Ovary (tissue), 9 donors: ENCODE data around the gene TMCC2. TPM values are rescaled to one million over a fixed set of nuclear protein-coding genes. Genes with fewer than 3 reads are reported as not detected.
A peak's percentile ranks its signal among the peaks of the same experiment; 100 is the strongest.

ENCODE experiments used
- DNase-seq, 5 donors: peaks; one replicate each; pipeline ENCODE4 v3.0.0-alpha.2; 2019 to 2020
- H3K27ac ChIP-seq, 2 donors: fragments of 200-600 bp; one replicate each; pipeline versions ENCODE4 v1.5.1 to v1.8.0; 2019 to 2022
- H3K27me3 ChIP-seq: fragments of 200-600 bp; one replicate; pipeline ENCODE4 v1.8.0; 2022
- H3K36me3 ChIP-seq: fragments of 200-600 bp; sonication (generic); one replicate; pipeline ENCODE4 v1.5.1; 2019
- H3K4me1 ChIP-seq: one replicate; pipeline ENCODE4 v1.8.1; 2013; ENCODE audit warnings: mild to moderate bottlenecking, moderate library complexity; ENCODE audit not compliant: insufficient read depth
- H3K4me3 ChIP-seq: fragments of 200-600 bp; sonication (generic); one replicate; pipeline ENCODE4 v1.5.1; 2017
- H3K9me3 ChIP-seq, 2 donors: fragments of 200-600 bp in 1 of 2; sonication (generic) in 1 of 2; one replicate each; pipeline versions ENCODE4 v1.5.1 to v1.8.1; 2013 to 2019; ENCODE audit warnings: mild to moderate bottlenecking in 1 of 2, moderate library complexity in 1 of 2
- EP300 ChIP-seq: sonication (generic); formaldehyde crosslinking; IDR thresholded peaks from one replicate; pipeline ENCODE4 v1.6.1; 2017; ENCODE audit warnings: antibody characterized with exemption
- POLR2A ChIP-seq: fragments of 450-650 bp; IDR thresholded peaks from one replicate; pipeline ENCODE4 v1.6.1; 2017; ENCODE audit warnings: antibody characterized with exemption, mild to moderate bottlenecking, moderate library complexity
- WGBS, 3 donors: extraction: QIAGEN DNeasy Blood & Tissue Kit in 1 of 3; methylation state at CpG; one replicate each; pipeline versions ENCODE4 v1.1.5 to v1.1.7; 2013 to 2017; 5-methylcytosine and 5-hydroxymethylcytosine counted together
- intact Hi-C, 4 donors: fragments of 100-400 bp; cut with DNase I; formaldehyde crosslinking; loops; one replicate each; pipeline versions ENCODE4 v1.11.0 to v1.15.1; 2022 to 2023
- polyA plus RNA-seq, 2 donors: library from polyadenylated mRNA; stranded (reverse); fragments of 200-250 nt in 1 of 2; fragments of 350-450 nt in 1 of 2; fragmentation: Illumina TruSeq in 1 of 2; extraction: RNeasy Lipid Tissue Mini Kit (QIAGEN cat#74804) in 1 of 2; gene quantifications; one replicate each; pipeline ENCODE4 v1.2.3, GENCODE V29; 2013 to 2014
- total RNA-seq, 7 donors: library from RNA; depleted of rRNA in 2 of 7; stranded (reverse); fragments of >200 nt in 2 of 7; fragmentation: NEBNext Ultra II Directional in 3 of 7; extraction: Animal tissue kit (Norgen Biotek cat#: 25700) in 3 of 7; gene quantifications; one replicate each; pipeline versions ENCODE4 v1.1.0 to v1.2.4, GENCODE V29; 2016 to 2023
- TF ChIP-seq, protein P1 (sequence below), 3 donors: fragments of 450-650 bp in 2 of 3; fragments of 200-600 bp in 1 of 3; IDR thresholded peaks; one replicate each; pipeline versions ENCODE4 v1.5.1 to v1.8.0; 2016 to 2022; ENCODE audit warnings: antibody characterized with exemption in 3 of 3, mild to moderate bottlenecking in 1 of 3
- donor health status: DM: no; HTN: no; CAD: no; lungs with moderate emphysema.
- donor health status: DM: no; HTN: no; CAD: no.
- donor health status: Bipolar disorder and iron deficiency.
- donor health status: DM: yes; HTN: yes; CAD: no.
- donor health status: DM: no; HTN: no; CAD: no.
- donor health status: DM: yes; HTN: yes; CAD: no.

Gene TMCC2
- total and polyA plus RNA-seq, 9 donors, result 2.3 to 11.0 (median 7.8) TPM

DNA sequence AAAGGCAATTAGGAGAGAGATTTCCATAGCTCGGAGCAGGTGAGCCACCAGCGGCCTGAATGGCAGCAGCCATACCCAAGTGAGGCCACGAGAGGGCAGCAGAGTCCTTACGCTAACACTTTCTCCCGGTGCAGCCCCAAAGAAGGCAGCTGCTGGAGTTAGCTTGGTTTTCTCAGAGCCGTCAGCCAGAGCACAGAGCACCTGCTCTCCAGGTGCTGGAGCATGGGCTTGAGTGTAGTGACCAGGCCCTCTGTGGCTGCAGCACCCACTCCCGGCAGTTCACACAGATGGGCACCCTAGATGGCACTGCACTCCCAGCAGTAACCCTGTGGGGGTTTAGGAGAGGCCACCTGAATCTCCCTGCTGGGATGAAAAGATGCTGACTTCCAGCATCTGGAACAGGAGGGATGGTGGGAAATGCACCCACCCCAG lies 45.8 kb downstream of the TMCC2 start:
- no peak overlapping the region for H3K27ac ChIP-seq
- WGBS, 3 donors, result 8 to 11% (median 11%) methylated on average over 7 of the region's 7 CpGs
- no peak for TF ChIP-seq EP300
- TF ChIP-seq POLR2A, result no peak
- TF ChIP-seq, protein P1, sequence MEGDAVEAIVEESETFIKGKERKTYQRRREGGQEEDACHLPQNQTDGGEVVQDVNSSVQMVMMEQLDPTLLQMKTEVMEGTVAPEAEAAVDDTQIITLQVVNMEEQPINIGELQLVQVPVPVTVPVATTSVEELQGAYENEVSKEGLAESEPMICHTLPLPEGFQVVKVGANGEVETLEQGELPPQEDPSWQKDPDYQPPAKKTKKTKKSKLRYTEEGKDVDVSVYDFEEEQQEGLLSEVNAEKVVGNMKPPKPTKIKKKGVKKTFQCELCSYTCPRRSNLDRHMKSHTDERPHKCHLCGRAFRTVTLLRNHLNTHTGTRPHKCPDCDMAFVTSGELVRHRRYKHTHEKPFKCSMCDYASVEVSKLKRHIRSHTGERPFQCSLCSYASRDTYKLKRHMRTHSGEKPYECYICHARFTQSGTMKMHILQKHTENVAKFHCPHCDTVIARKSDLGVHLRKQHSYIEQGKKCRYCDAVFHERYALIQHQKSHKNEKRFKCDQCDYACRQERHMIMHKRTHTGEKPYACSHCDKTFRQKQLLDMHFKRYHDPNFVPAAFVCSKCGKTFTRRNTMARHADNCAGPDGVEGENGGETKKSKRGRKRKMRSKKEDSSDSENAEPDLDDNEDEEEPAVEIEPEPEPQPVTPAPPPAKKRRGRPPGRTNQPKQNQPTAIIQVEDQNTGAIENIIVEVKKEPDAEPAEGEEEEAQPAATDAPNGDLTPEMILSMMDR (IDR thresholded peaks at IDR 0.05), result peak; percentile 88 to 96 (median 96)
- peaks cover 6% of the 10 kb centered on the region for H3K4me1 ChIP-seq
- no peak overlapping the region for H3K4me3 ChIP-seq
- H3K36me3 ChIP-seq, result no peaks in the 10 kb centered on the region
- peak; percentile 76 to 90 (median 87) for DNase-seq
- intact Hi-C loops, result loop anchor here in 3 of 4 donors (1.0 to 10.0 kb wide), 5 partner anchors 52 to 254 kb away; no protein-coding TSS in a partner anchor
- no peaks in the 10 kb centered on the region for H3K9me3 ChIP-seq
- H3K27me3 ChIP-seq, result no peaks in the 10 kb centered on the region

DNA sequence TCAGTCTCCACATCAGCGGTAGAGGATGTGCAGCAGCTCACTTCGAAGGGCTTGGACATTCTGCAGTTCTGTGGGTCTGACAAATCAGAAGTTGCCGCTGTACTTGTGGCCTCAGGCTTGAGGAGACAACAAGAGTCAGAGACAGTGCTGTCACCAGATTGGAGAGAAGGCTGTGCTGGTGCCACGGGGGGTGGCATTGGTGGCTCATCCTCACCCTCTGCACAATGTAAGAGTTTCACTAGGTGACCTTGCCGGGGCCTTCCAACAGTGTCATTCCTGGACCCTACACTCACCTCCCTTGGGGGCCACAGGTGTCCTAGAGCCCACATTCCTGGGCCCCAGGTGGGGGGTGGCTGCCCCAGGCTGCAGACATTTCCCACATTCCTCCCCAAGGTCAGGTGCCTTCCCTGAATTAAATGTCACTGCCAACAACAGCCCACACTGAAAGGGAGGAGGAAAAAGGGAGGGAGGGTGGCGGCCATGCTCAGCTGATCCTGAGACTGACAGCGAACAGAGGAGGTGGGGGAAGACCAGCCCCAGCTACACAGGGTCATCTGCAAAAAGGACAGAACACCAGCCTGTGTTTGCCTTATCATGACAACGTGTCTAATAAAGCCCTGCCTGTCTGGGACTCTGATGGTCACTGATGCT lies 46.4 kb downstream of the TMCC2 start:
- TF ChIP-seq EP300 (no peak), POLR2A (no peak)
- TF ChIP-seq, protein P1 (IDR thresholded peaks at IDR 0.05), result no peak
- no peak for DNase-seq
- Histone ChIP-seq H3K4me1 (peaks cover 6% of the 10 kb centered on the region), H3K27me3 (no peaks in the 10 kb centered on the region), H3K27ac (no peak overlapping the region), H3K4me3 (no peak overlapping the region), H3K9me3 (no peaks in the 10 kb centered on the region), H3K36me3 (no peaks in the 10 kb centered on the region)
- 78 to 84% (median 84%) methylated on average over 8 of the region's 8 CpGs for WGBS, 3 donors
- intact Hi-C loops, result loop anchor here in 3 of 4 donors (2.0 to 10.0 kb wide), 5 partner anchors 51 to 253 kb away; no protein-coding TSS in a partner anchor

DNA sequence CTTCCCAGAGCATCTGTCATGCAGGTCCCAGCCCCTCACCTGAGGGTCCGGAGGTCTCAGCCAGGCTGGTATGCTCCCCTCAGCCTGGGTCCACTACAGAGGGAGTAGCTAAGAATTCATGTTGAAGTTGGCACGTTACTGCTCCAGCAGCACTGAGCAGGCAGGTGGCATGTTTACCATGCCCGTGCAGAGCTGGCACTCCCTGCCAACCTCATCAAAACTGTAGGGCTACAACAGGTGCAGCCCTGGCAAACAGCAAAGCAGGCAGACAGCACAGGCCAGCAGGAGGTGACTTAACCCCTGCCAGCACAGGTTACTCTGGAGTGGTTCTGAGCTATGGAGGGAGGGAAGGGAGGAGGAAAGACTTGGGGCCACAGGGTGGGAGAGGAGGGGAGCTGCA lies 47.4 kb downstream of the TMCC2 start:
- TF ChIP-seq EP300 (no peak), POLR2A (no peak)
- TF ChIP-seq, protein P1 (IDR thresholded peaks at IDR 0.05), result no peak
- intact Hi-C loops, result loop anchor here in 3 of 4 donors (2.0 to 10.0 kb wide), 4 partner anchors 47 to 250 kb away; partner anchors contain the start of gene NUAK2 (in 1 of the 3)
- Histone ChIP-seq H3K27ac (no peak overlapping the region), H3K9me3 (no peaks in the 10 kb centered on the region), H3K4me3 (no peak overlapping the region), H3K27me3 (no peaks in the 10 kb centered on the region), H3K4me1 (peaks cover 6% of the 10 kb centered on the region), H3K36me3 (no peaks in the 10 kb centered on the region)
- 73 to 89% (median 76%) methylated on average over 3 of the region's 3 CpGs for WGBS, 3 donors
- DNase-seq, result no peak

DNA sequence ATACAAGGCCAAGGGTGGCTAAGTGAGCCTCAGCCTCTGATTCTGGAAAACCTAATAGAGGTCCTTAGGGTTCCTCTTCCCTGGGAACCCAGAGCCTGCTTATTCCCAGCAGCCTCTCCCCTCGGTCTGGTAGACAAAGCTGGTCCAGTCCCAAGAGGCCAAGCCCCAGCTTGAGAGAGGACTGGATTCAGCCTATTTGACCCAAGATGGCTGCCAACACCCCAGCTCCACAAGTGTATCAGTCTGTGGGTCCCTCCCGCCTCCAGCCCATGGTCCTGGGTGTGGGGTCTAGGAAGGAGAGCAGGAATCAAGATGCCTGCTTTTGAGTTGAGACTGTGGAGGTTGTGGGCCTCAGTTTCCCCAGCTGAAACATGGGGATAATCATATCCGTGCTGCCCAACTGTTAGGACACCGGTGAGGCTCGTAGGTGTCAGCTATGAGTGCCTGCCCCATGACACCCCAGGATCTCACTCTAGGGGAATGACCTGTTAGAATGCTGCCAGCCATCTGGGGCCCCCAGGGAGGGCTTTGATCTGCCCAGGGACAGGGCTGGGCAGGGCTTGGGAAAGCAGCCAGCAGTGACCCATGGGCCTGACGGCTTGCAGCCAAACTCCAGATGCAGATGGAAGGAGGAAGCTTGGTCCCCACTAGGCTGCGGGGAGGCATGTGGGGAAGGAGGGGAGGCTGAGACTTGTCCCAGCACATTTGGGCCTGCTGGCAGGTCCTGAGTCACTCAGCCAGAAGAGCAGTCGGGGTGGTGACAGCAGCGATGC lies 48.4 kb downstream of the TMCC2 start:
- Histone ChIP-seq H3K27me3 (no peaks in the 10 kb centered on the region), H3K27ac (no peak overlapping the region), H3K4me1 (peaks cover 5% of the 10 kb centered on the region), H3K4me3 (no peak overlapping the region), H3K36me3 (no peaks in the 10 kb centered on the region), H3K9me3 (no peaks in the 10 kb centered on the region)
- TF ChIP-seq, protein P1 (IDR thresholded peaks at IDR 0.05), result no peak
- DNase-seq, result no peak
- intact Hi-C loops, result loop anchor here in 3 of 4 donors (2.0 to 10.0 kb wide), 4 partner anchors 46 to 249 kb away; partner anchors contain the start of gene NUAK2 (in 1 of the 3)
- 91 to 93% (median 92%) methylated on average over 9 of the region's 9 CpGs for WGBS, 3 donors
